Smooth muscle cell (in vitro differentiated cells): ENCODE data around the gene SEC63. TPM values are rescaled to one million over a fixed set of nuclear protein-coding genes. Genes with fewer than 3 reads are reported as not detected.

ENCODE experiments used
- DNase-seq: peaks from one replicate; lab custom pipeline; 2025; ENCODE audit not compliant: unreplicated experiment; lab: John Stamatoyannopoulos, UW
- H2AFZ ChIP-seq: fragments of 200-600 bp; sonication (generic); 2 replicates; pipeline ENCODE4 v1.6.0; 2016; ENCODE audit warnings: antibody characterized with exemption, low read depth, mild to moderate bottlenecking
- H3F3A ChIP-seq: fragments of 200-600 bp; sonication (generic); 2 replicates; pipeline ENCODE4 v1.6.0; 2017; ENCODE audit warnings: antibody characterized with exemption, low read depth
- H3K27ac ChIP-seq: fragments of 200-600 bp; sonication (generic); 2 replicates; pipeline ENCODE4 v1.5.1; 2016; ENCODE audit warnings: low read depth, mild to moderate bottlenecking
- H3K27me3 ChIP-seq: fragments of 200-600 bp; sonication (generic); 2 replicates; pipeline ENCODE4 v1.6.1; 2016; ENCODE audit warnings: low read depth, mild to moderate bottlenecking
- H3K36me3 ChIP-seq: fragments of 200-600 bp; sonication (generic); 2 replicates; pipeline ENCODE4 v1.5.1; 2016; ENCODE audit warnings: low read depth
- H3K4me1 ChIP-seq: fragments of 200-600 bp; sonication (generic); 2 replicates; pipeline ENCODE4 v1.5.1; 2016; ENCODE audit warnings: low read depth
- H3K4me2 ChIP-seq: fragments of 200-600 bp; sonication (generic); 2 replicates; pipeline ENCODE4 v1.6.0; 2016; ENCODE audit warnings: mild to moderate bottlenecking
- H3K4me3 ChIP-seq: fragments of 200-600 bp; sonication (generic); 2 replicates; pipeline ENCODE4 v1.5.1; 2016; ENCODE audit warnings: mild to moderate bottlenecking
- H3K79me2 ChIP-seq: fragments of 200-600 bp; sonication (generic); 2 replicates; pipeline ENCODE4 v1.6.0; 2016; ENCODE audit warnings: low read depth, mild to moderate bottlenecking
- H3K9ac ChIP-seq: fragments of 200-600 bp; sonication (generic); 2 replicates; pipeline ENCODE4 v1.6.0; 2016; ENCODE audit warnings: low read depth
- H3K9me3 ChIP-seq: fragments of 200-600 bp; sonication (generic); replicated peaks from 2 replicates; pipeline ENCODE4 v1.5.1; 2016; ENCODE audit warnings: low read depth
- H4K20me1 ChIP-seq: fragments of 200-600 bp; sonication (generic); 2 replicates; pipeline ENCODE4 v1.6.0; 2016; ENCODE audit warnings: low read depth
- CTCF ChIP-seq: fragments of 200-600 bp; sonication (generic); IDR thresholded peaks from 2 replicates; pipeline ENCODE4 v1.5.1; 2017; ENCODE audit warnings: borderline replicate concordance, mild to moderate bottlenecking, antibody characterized with exemption; ENCODE audit not compliant: insufficient read depth, poor library complexity, severe bottlenecking
- WGBS: methylation state at CpG from one replicate; pipeline ENCODE4 v1.1.7; 2016; ENCODE audit warnings: low lambda C conversion rate; 5-methylcytosine and 5-hydroxymethylcytosine counted together
- polyA plus RNA-seq: library from polyadenylated mRNA; unstranded; fragments of >200 nt; fragmentation: Nextera tagmentation; extraction: Ambion mirVana; gene quantifications from 2 replicates; pipeline ENCODE4 v1.2.1, GENCODE V29; 2016
- total RNA-seq: library from RNA; depleted of rRNA; stranded (reverse); fragments of >200 nt; gene quantifications from 2 replicates; pipeline ENCODE4 v1.2.3, GENCODE V29; 2014

SEC63 gene
- total and polyA plus RNA-seq, 2 experiments from 2014 or later = 67.0 to 95.1 TPM

- no peak for DNase-seq
- TF ChIP-seq CTCF = no peak
These were observed 125.6 kb downstream of the SEC63 start for GRCh38 chr6:107832151-107833056.

GRCh38 chr6:107830060-107830459 is 127.9 kb downstream of the SEC63 start:
- H3K79me2 ChIP-seq = no peaks in the 10 kb centered on the region
- no peak overlapping the region for H3K4me3 ChIP-seq
- DNase-seq = no peak
- no peak for TF ChIP-seq CTCF
- H3K27me3 ChIP-seq = no peaks in the 10 kb centered on the region
- H3K4me2 ChIP-seq = no peak overlapping the region
- 83% methylated on average over 2 of the region's 2 CpGs for WGBS
- no peaks in the 10 kb centered on the region for H3K9me3 ChIP-seq
- H3K9ac ChIP-seq = no peak overlapping the region
- H3K4me1 ChIP-seq = no peaks in the 10 kb centered on the region
- H3K27ac ChIP-seq = no peak overlapping the region
- H3F3A ChIP-seq = no peaks in the 10 kb centered on the region
- no peak overlapping the region for H2AFZ ChIP-seq
- H4K20me1 ChIP-seq = no peaks in the 10 kb centered on the region
- H3K36me3 ChIP-seq = no peaks in the 10 kb centered on the region

More at GRCh38 chr6:107832151-107833056, 125.6 kb downstream of the SEC63 start:
- 92% methylated on average over 10 of the region's 10 CpGs for WGBS
- Histone ChIP-seq H3K79me2 (no peaks in the 10 kb centered on the region), H3K9ac (no peak overlapping the region), H3K4me3 (no peak overlapping the region), H2AFZ (no peak overlapping the region), H3K36me3 (no peaks in the 10 kb centered on the region), H3F3A (no peaks in the 10 kb centered on the region), H4K20me1 (no peaks in the 10 kb centered on the region), H3K27me3 (no peaks in the 10 kb centered on the region), H3K4me1 (no peaks in the 10 kb centered on the region), H3K27ac (no peak overlapping the region), H3K4me2 (no peak overlapping the region), H3K9me3 (no peaks in the 10 kb centered on the region)

- Histone ChIP-seq H3K27me3 (no peaks in the 10 kb centered on the region), H3K27ac (no peak overlapping the region), H3K4me1 (peaks cover 1% of the 10 kb centered on the region), H2AFZ (no peak overlapping the region), H3K36me3 (no peaks in the 10 kb centered on the region), H3K4me3 (no peak overlapping the region), H3K4me2 (no peak overlapping the region), H3K9me3 (no peaks in the 10 kb centered on the region), H3K79me2 (no peaks in the 10 kb centered on the region), H3F3A (no peaks in the 10 kb centered on the region), H3K9ac (no peak overlapping the region), H4K20me1 (no peaks in the 10 kb centered on the region)
- DNase-seq = no peak
- TF ChIP-seq CTCF = no peak
- WGBS = 93% methylated on average over 7 of the region's 7 CpGs
These were observed 130.5 kb downstream of the SEC63 start for GRCh38 chr6:107827541-107827940.
